Astrocyte of the spinal cord (primary cell): ENCODE measurements around the gene FLVCR2.

ENCODE experiments used
- DNase-seq: peaks from one replicate; pipeline ENCODE4 v3.0.0; 2011; ENCODE audit warnings: low read depth, low spot score
- H3K4me3 ChIP-seq: 2 replicates; pipeline ENCODE4 v1.5.1; 2011; ENCODE audit warnings: low read depth, mild to moderate bottlenecking, low read length, moderate library complexity
- in situ Hi-C: cut with HindIII; loops from 2 replicates; pipeline ENCODE4 v1.10.0; 2017; ENCODE audit warnings: low sequenced_read_pairs
- TF ChIP-seq, protein P1 (sequence below): IDR thresholded peaks from 2 replicates; pipeline ENCODE4 v1.5.1; 2012; ENCODE audit warnings: low read depth, mild to moderate bottlenecking, low read length, inconsistent platforms

FLVCR2 gene

DNA sequence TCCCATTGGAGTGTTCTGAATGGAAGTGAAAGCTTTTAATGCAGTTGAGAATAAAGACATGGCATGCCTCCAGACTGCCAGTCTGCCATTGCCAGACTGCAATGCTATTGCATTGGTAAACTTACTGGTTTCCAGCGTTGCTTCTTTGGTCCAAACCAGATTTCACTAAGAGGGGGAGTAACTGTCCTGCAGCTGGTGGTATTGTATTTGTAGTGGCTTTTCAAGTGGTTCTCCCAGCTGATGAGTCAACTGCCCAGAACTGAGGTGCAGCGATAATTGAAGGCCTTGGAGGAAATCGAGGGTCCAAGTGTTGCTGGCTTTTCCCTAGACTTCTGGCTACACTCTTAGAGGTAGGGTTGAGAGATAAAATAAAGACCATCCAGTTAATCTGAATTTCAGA is 50.4 kb downstream of the FLVCR2 start:
- TF ChIP-seq, protein P1, sequence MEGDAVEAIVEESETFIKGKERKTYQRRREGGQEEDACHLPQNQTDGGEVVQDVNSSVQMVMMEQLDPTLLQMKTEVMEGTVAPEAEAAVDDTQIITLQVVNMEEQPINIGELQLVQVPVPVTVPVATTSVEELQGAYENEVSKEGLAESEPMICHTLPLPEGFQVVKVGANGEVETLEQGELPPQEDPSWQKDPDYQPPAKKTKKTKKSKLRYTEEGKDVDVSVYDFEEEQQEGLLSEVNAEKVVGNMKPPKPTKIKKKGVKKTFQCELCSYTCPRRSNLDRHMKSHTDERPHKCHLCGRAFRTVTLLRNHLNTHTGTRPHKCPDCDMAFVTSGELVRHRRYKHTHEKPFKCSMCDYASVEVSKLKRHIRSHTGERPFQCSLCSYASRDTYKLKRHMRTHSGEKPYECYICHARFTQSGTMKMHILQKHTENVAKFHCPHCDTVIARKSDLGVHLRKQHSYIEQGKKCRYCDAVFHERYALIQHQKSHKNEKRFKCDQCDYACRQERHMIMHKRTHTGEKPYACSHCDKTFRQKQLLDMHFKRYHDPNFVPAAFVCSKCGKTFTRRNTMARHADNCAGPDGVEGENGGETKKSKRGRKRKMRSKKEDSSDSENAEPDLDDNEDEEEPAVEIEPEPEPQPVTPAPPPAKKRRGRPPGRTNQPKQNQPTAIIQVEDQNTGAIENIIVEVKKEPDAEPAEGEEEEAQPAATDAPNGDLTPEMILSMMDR, result no peak
- in situ Hi-C loops, result no loop called here
- H3K4me3 ChIP-seq, result no peak overlapping the region
- DNase-seq, result no peak

DNA sequence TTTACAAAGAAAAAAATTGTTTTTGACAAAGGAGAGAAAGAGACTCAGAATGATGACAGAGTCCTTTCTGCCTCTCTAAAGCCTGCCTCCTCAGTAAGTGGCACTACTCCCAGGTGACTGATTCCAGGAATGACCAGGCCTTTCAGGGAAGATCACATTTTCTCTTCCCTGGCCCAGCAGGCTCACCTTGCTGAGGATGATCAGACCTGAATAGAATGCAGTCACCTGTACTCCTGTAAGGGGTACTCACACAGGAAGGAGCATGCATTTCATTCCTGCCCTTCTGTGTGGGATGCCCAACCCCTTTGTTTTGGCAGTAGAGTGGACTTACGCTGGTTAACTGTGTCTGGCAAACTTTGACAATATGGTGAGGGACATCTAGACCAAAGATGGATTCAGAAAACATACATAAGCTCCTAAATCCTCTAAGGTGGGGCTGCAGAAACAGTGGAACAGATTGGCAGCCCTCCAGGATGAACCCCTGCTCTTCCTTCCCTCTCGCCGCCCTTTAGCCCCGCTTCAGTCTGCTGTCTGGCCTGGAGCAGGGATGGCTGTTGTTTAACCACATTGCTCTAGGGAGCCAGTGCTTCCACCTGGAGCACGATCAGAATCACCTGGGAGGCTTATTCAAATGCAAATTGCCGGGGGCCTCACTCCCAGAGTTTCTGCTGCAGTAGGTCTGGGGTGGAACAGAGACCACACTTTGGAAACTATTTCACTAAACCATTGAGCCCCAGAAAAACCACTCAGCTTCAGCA is 52.5 kb downstream of the FLVCR2 start:
- TF ChIP-seq, protein P1, result no peak
- H3K4me3 ChIP-seq, result no peak overlapping the region
- in situ Hi-C loops, result no loop called here
- DNase-seq, result no peak

DNA sequence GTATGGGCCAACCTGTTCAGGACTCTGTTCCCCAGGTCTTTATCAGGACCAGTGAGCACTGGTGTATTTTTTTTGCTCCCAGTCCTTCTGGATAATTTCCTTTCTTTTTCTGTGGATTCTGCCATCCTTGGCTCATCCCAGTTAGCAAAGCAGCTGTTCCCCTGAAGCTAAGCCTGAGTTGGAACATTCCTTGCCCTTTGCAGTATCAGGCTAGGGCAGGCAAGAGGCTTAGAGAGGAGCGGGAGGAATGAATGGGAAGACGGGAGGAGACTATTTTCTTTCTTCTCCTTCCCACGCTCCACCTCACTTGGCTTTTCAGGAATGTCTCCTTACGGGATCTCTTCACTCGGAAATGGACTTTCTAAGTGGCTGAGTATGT is 53.0 kb downstream of the FLVCR2 start:
- in situ Hi-C loops, result no loop called here
- TF ChIP-seq, protein P1, result no peak
- H3K4me3 ChIP-seq, result no peak overlapping the region
- DNase-seq, result no peak

DNA sequence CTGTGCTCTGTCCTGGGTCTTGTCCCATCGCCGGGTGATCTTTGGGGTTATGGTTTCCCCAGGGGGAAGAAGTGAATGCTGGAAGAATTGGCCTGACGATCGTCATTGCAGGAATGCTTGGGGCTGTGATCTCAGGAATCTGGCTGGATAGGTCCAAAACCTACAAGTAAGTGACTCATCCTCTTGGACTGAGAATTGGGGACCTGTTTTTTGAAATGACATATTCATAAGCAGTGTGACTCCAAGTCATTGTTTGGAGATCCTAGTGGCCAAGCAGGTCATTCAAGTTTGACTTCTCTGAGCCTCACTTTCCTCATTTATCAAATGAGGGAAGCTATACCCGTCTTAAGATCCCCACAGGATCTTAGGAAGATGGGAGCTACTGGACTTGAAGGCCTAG is 56.4 kb downstream of the FLVCR2 start:
- no peak overlapping the region for H3K4me3 ChIP-seq
- no peak for DNase-seq
- in situ Hi-C loops, result no loop called here
- TF ChIP-seq, protein P1, result no peak

DNA sequence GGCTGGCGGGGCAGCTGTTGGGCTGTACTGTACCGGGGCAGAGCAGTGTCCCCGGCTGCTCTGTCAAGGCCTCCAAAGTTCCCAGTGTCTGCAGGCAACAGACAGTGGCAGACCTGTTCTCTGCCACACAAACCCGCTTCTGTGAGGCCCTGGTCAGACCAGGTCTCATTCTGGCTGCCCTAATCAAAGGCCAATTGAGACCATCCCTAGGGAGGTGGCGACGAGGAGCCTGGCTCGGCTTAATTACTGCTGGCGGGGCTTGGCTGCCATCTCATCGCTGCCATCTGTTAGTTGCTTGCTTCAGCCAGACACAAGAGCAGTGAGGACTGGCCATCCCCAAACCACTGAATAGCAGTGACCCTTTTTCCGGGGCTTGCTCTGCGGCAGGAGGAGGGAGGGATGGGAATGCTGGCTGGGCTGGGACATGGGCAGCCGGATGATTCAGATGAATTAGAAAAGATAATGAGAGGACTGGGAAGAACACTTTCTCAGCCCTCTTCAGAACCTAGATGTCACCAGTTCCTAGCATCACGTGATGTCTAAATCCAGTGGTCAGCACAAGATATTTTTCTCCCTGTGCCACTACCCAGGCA is 57.8 kb downstream of the FLVCR2 start:
- DNase-seq, result peak; percentile 54
- in situ Hi-C loops, result no loop called here
- TF ChIP-seq, protein P1, result no peak
- H3K4me3 ChIP-seq, result no peak overlapping the region

DNA sequence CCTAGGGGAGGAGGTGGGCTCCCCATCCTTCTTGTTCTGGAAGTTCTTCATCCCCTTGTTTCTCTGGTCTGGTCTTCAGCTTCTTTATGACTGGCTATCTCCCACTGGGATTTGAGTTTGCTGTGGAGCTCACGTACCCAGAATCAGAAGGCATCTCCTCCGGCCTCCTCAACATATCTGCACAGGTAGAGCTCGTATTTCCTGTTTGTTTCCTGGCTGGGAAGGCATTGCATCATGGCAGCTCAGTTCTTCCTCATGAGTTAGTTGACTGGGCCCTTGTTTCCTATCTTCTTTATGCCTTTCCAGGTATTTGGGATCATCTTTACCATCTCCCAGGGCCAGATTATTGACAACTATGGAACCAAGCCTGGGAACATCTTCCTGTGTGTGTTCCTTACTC is 62.5 kb downstream of the FLVCR2 start:
- TF ChIP-seq, protein P1, result no peak
- in situ Hi-C loops, result no loop called here
- no peak for DNase-seq
- H3K4me3 ChIP-seq, result no peak overlapping the region
